Activated CD8-positive, alpha-beta T cell treated with anti-CD3 and anti-CD28 coated beads for 36 hours (primary cell): ENCODE data around the gene DPH1. TPM values are rescaled to one million over a fixed set of nuclear protein-coding genes. Genes with fewer than 3 reads are reported as not detected.
A peak's percentile ranks its signal among the peaks of the same experiment; 100 is the strongest.

Experiments
- ATAC-seq: fragments of 200-7000 bp; cut with Tn5 transposase; one replicate; pipeline ENCODE4 v1.10.0; 2021; ENCODE audit warnings: mild to moderate bottlenecking, moderate library complexity
- CTCF ChIA-PET: fragments of 350-600 bp; sonication (Branson Sonifier 250); formaldehyde crosslinking; loops from one replicate; lab custom pipeline; 2021; ENCODE audit warnings: antibody characterized with exemption; lab: Charles Lee
- POLR2A ChIA-PET: fragments of 350-600 bp; sonication (Branson Sonifier 250); formaldehyde crosslinking; loops from one replicate; lab custom pipeline; 2021; ENCODE audit warnings: antibody characterized with exemption; lab: Charles Lee
- DNase-seq: peaks from one replicate; pipeline ENCODE4 v3.0.0-alpha.2; 2020
- H3K27ac Mint-ChIP-seq: one replicate; pipeline ENCODE4 v1.8.0; 2021; ENCODE audit warnings: mild to moderate bottlenecking, mixed read lengths
- H3K27me3 Mint-ChIP-seq: one replicate; pipeline ENCODE4 v1.8.0; 2021; ENCODE audit warnings: mixed read lengths
- H3K36me3 Mint-ChIP-seq: one replicate; pipeline ENCODE4 v1.8.0; 2021; ENCODE audit warnings: low read depth, mixed read lengths
- H3K4me1 Mint-ChIP-seq: one replicate; pipeline ENCODE4 v1.8.0; 2021; ENCODE audit warnings: low read depth, mixed read lengths
- H3K4me3 Mint-ChIP-seq: one replicate; pipeline ENCODE4 v1.8.0; 2021; ENCODE audit warnings: mild to moderate bottlenecking, moderate library complexity, mixed read lengths
- H3K9me3 Mint-ChIP-seq: one replicate; pipeline ENCODE4 v1.8.0; 2021; ENCODE audit warnings: mixed read lengths
- intact Hi-C: fragments of 100-400 bp; cut with micrococcal nuclease; formaldehyde crosslinking; loops from one replicate; pipeline ENCODE4 v1.10.0; 2022
- total RNA-seq, 2 experiments: library from RNA; stranded (reverse); gene quantifications; one replicate each; pipeline ENCODE4 v1.2.3, GENCODE V29; 2021
- TF ChIP-seq, protein P1 (sequence below): fragments of 200-600 bp; IDR thresholded peaks from one replicate; pipeline ENCODE4 v1.8.0; 2022; ENCODE audit warnings: antibody characterized with exemption, mild to moderate bottlenecking

DPH1 gene
- total RNA-seq, 2 experiments from 2014 or later: 27.8 to 32.5 TPM

GRCh38 chr17:2071024-2071385 is 41.1 kb downstream of the DPH1 start:
- TF ChIP-seq, protein P1, sequence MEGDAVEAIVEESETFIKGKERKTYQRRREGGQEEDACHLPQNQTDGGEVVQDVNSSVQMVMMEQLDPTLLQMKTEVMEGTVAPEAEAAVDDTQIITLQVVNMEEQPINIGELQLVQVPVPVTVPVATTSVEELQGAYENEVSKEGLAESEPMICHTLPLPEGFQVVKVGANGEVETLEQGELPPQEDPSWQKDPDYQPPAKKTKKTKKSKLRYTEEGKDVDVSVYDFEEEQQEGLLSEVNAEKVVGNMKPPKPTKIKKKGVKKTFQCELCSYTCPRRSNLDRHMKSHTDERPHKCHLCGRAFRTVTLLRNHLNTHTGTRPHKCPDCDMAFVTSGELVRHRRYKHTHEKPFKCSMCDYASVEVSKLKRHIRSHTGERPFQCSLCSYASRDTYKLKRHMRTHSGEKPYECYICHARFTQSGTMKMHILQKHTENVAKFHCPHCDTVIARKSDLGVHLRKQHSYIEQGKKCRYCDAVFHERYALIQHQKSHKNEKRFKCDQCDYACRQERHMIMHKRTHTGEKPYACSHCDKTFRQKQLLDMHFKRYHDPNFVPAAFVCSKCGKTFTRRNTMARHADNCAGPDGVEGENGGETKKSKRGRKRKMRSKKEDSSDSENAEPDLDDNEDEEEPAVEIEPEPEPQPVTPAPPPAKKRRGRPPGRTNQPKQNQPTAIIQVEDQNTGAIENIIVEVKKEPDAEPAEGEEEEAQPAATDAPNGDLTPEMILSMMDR: no peak
- Mint-ChIP-seq H3K4me1 (peaks cover 53% of the 10 kb centered on the region), H3K36me3 (peaks cover 63% of the 10 kb centered on the region)

GRCh38 chr17:2071455-2072281 is 41.7 kb downstream of the DPH1 start:
- peaks cover 62% of the 10 kb centered on the region for H3K36me3 Mint-ChIP-seq
- ATAC-seq (no peak), DNase-seq (no peak)
- no peaks in the 10 kb centered on the region for H3K9me3 Mint-ChIP-seq
- POLR2A ChIA-PET: interaction anchor here (1.2 to 5.4 kb wide), 5 partner anchors 9 to 49 kb away, joined by 3 to 46 read pairs (median 5); partner anchors contain the start of gene HIC1
- peaks cover 57% of the 10 kb centered on the region for H3K4me1 Mint-ChIP-seq
- H3K27ac Mint-ChIP-seq: no peak overlapping the region
- no peaks in the 10 kb centered on the region for H3K27me3 Mint-ChIP-seq
- intact Hi-C loops: loop anchor here (2.0 kb wide), 1 partner anchor 15 kb away; no protein-coding TSS in a partner anchor
- CTCF ChIA-PET: interaction anchor here (1.0 to 10.3 kb wide), 4 partner anchors 15 to 173 kb away, joined by 3 to 121 read pairs (median 12); partner anchors contain the start of gene HIC1
- TF ChIP-seq, protein P1: no peak
- H3K4me3 Mint-ChIP-seq: no peak overlapping the region

More at GRCh38 chr17:2071024-2071385, 41.1 kb downstream of the DPH1 start:
- H3K27me3 Mint-ChIP-seq: no peaks in the 10 kb centered on the region
- ChIA-PET CTCF (interaction anchor here (0.7 to 10.3 kb wide), 6 partner anchors 11 to 217 kb away, joined by 3 to 121 read pairs (median 11); partner anchors contain the start of gene HIC1), POLR2A (interaction anchor here (1.2 to 5.4 kb wide), 3 partner anchors 11 to 17 kb away, joined by 4 to 46 read pairs (median 14); partner anchors contain the start of gene HIC1)
- no peak for ATAC-seq
- no peaks in the 10 kb centered on the region for H3K9me3 Mint-ChIP-seq
- DNase-seq: no peak
- intact Hi-C loops: loop anchor here (2.0 kb wide), 1 partner anchor 16 kb away; no protein-coding TSS in a partner anchor
- peak overlapping the region; percentile 76 for H3K27ac Mint-ChIP-seq
- H3K4me3 Mint-ChIP-seq: peak overlapping the region; percentile 21

DNA sequence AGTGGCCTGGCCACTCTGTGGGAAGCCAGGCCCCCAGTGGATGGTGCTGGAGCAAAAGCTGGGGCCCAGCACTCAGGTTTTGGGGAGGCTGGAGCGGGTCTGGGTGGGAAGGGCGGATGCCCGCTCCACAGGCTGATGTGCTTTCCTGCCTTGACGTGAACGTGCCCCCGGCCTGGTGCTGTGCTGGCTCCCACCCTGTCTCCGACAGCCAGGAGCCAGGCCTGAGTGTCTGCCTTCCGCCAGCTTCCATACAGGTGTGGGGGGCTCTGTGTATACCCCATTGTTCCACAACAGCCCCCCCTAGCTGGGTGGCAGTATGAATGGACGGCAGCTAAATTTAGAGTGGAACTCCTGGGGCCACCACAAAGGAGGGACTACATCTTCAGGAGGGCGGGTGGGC is 45.0 kb downstream of the DPH1 start:
- no peak for ATAC-seq
- H3K27ac Mint-ChIP-seq: no peak overlapping the region
- peaks cover 30% of the 10 kb centered on the region for H3K4me1 Mint-ChIP-seq
- ChIA-PET CTCF (interaction anchor here (1.1 to 3.0 kb wide), 4 partner anchors 9 to 169 kb away, joined by 3 to 12 read pairs (median 4); no protein-coding TSS in a partner anchor), POLR2A (interaction anchor here (1.1 kb wide), 1 partner anchor 13 kb away, joined by 5 read pairs; no protein-coding TSS in a partner anchor)
- no peaks in the 10 kb centered on the region for H3K27me3 Mint-ChIP-seq
- TF ChIP-seq, protein P1: no peak
- DNase-seq: no peak
- H3K36me3 Mint-ChIP-seq: peaks cover 56% of the 10 kb centered on the region
- intact Hi-C loops: no loop called here
- no peak overlapping the region for H3K4me3 Mint-ChIP-seq
- H3K9me3 Mint-ChIP-seq: no peaks in the 10 kb centered on the region

DNA sequence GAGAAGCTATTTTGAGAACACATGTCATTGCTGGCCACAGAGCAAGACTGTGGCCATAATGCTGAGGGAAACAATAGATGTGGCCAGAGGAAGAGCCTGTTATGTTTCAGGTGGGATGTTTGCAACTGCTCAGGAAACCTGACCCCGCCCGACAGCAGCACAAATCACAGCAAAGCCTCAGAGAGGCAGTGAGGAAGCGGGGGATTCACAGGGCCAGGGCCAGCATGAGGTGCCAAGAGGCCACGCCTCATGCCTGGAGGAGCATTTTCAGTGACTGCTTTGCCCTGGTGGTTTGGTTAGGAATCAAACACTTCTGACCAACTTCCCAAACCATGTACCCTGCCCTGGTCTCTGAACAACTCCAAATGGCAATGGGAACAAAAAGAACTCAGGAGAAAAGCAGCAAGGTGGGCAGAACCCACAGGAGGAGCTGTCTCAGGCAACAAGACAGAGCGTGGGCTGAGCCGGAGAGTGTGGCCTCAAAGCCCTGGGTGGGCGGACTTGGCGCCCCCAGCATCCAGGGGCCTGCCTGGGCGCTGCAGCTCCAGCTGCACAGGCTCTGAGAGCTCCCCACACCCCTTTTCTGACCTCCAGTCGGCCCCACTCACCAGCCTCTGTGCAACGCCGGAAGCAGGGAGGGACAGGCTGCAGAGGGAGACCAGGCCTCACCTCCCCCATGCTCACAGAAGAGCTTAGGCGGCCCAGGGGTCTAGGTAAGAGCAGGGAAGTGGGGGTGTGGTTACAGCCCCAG is 45.6 kb downstream of the DPH1 start:
- TF ChIP-seq, protein P1: no peak
- peaks cover 55% of the 10 kb centered on the region for H3K36me3 Mint-ChIP-seq
- DNase-seq (no peak), ATAC-seq (peak; percentile 54)
- peak overlapping the region; percentile 37 for H3K27ac Mint-ChIP-seq
- H3K27me3 Mint-ChIP-seq: no peaks in the 10 kb centered on the region
- no peak overlapping the region for H3K4me3 Mint-ChIP-seq
- POLR2A ChIA-PET: interaction anchor here (0.5 to 1.5 kb wide), 4 partner anchors 9 to 17 kb away, joined by 3 to 8 read pairs (median 4); no protein-coding TSS in a partner anchor
- no peaks in the 10 kb centered on the region for H3K9me3 Mint-ChIP-seq
- CTCF ChIA-PET: interaction anchor here (1.1 to 3.0 kb wide), 5 partner anchors 9 to 169 kb away, joined by 3 to 12 read pairs (median 3); no protein-coding TSS in a partner anchor
- peaks cover 25% of the 10 kb centered on the region for H3K4me1 Mint-ChIP-seq
- intact Hi-C loops: no loop called here
